IMR-90 (cell line): ENCODE data around the gene ZNF688. TPM values are rescaled to one million over a fixed set of nuclear protein-coding genes. Genes with fewer than 3 reads are reported as not detected.

ENCODE experiments used
- ATAC-seq: fragments of 200-7000 bp; cut with Tn5 transposase; 2 replicates; pipeline ENCODE4 v1.9.1; 2020; ENCODE audit warnings: low read depth, mild to moderate bottlenecking, moderate library complexity
- BruUV-seq: library from RNA; stranded (reverse); fragments of 400-500 nt; replicated peaks from 2 replicates; lab custom pipeline; 2021; lab: Mats Ljungman, UMichigan
- CTCF ChIA-PET: fragments of 300-600 bp; formaldehyde crosslinking; extraction: SDS; loops from one replicate; lab custom pipeline; 2021; ENCODE audit warnings: antibody characterized with exemption; lab: Yijun Ruan, JAX
- POLR2A ChIA-PET: fragments of 300-600 bp; sonication (Branson Sonifier 250); formaldehyde crosslinking; loops from one replicate; lab custom pipeline; 2022; ENCODE audit warnings: antibody characterized with exemption; ENCODE audit not compliant: unreplicated experiment; lab: Charles Lee
- DNase-seq: peaks from one replicate; pipeline ENCODE4 v3.0.0; 2013
- H2AFZ ChIP-seq: replicated peaks from 2 replicates; pipeline ENCODE3; 2013; ENCODE audit warnings: low read length, mild to moderate bottlenecking; ENCODE audit not compliant: poor library complexity
- H2AK5ac ChIP-seq: 2 replicates; pipeline ENCODE4 v1.6.1; 2013; ENCODE audit warnings: low read depth, low read length, inconsistent platforms
- H2AK9ac ChIP-seq: replicated peaks from 2 replicates; pipeline ENCODE3; 2013; ENCODE audit warnings: mild to moderate bottlenecking, low read depth, low read length, moderate library complexity; ENCODE audit not compliant: poor library complexity
- H2BK120ac ChIP-seq: 2 replicates; pipeline ENCODE4 v1.6.1; 2013; ENCODE audit warnings: low read depth, low read length, inconsistent platforms
- H2BK15ac ChIP-seq: 3 replicates; pipeline ENCODE4 v1.6.1; 2013; ENCODE audit warnings: low read depth, low read length, inconsistent platforms
- H2BK20ac ChIP-seq: 2 replicates; pipeline ENCODE4 v1.6.1; 2013; ENCODE audit warnings: low read depth, mild to moderate bottlenecking, inconsistent platforms, low read length, moderate library complexity
- H2BK5ac ChIP-seq: 2 replicates; pipeline ENCODE4 v1.6.1; 2013; ENCODE audit warnings: mild to moderate bottlenecking, low read depth, low read length, inconsistent platforms; ENCODE audit not compliant: poor library complexity, severe bottlenecking
- H3K14ac ChIP-seq: replicated peaks from 2 replicates; pipeline ENCODE4 v1.6.1; 2013; ENCODE audit warnings: low read depth, low read length, inconsistent platforms
- H3K18ac ChIP-seq: 2 replicates; pipeline ENCODE4 v1.6.1; 2013; ENCODE audit warnings: low read depth, low read length, control low read depth
- H3K23ac ChIP-seq: 2 replicates; pipeline ENCODE4 v1.6.1; 2013; ENCODE audit warnings: low read depth, low read length, inconsistent platforms
- H3K27ac ChIP-seq: 2 replicates; pipeline ENCODE4 v1.5.1; 2013; ENCODE audit warnings: mild to moderate bottlenecking, control low read depth, low read length; ENCODE audit not compliant: insufficient read depth
- H3K27me3 ChIP-seq: 2 replicates; pipeline ENCODE4 v1.6.1; 2013; ENCODE audit warnings: low read length; ENCODE audit not compliant: control insufficient read depth, insufficient read depth
- H3K36me3 ChIP-seq: 2 replicates; pipeline ENCODE4 v1.6.1; 2013; ENCODE audit warnings: low read length, mixed read lengths; ENCODE audit not compliant: control insufficient read depth, insufficient read depth
- H3K4ac ChIP-seq: 2 replicates; pipeline ENCODE4 v1.6.1; 2013; ENCODE audit warnings: low read depth, low read length, inconsistent platforms
- H3K4me1 ChIP-seq: 2 replicates; pipeline ENCODE4 v1.6.1; 2013; ENCODE audit warnings: low read length, mixed read lengths; ENCODE audit not compliant: control insufficient read depth, insufficient read depth
- H3K4me2 ChIP-seq: 2 replicates; pipeline ENCODE4 v1.6.1; 2013; ENCODE audit warnings: low read depth, mild to moderate bottlenecking, control low read depth, low read length, moderate library complexity
- H3K4me3 ChIP-seq: 2 replicates; pipeline ENCODE4 v1.5.1; 2013; ENCODE audit warnings: low read depth, mild to moderate bottlenecking, control low read depth, low read length, moderate library complexity; ENCODE audit not compliant: insufficient read depth
- H3K56ac ChIP-seq: 2 replicates; pipeline ENCODE4 v1.6.1; 2013; ENCODE audit warnings: low read length, inconsistent platforms; ENCODE audit not compliant: insufficient read depth; ENCODE audit errors: extremely low read depth
- H3K79me1 ChIP-seq, 2 experiments: 2 replicates each; pipeline ENCODE4 v1.6.1; 2013; ENCODE audit warnings: low read length in 2 of 2, inconsistent platforms in 1 of 2, low read depth in 1 of 2
- H3K9ac ChIP-seq: 2 replicates; pipeline ENCODE4 v1.6.1; 2013; ENCODE audit warnings: low read depth, low read length, control low read depth
- H3K9me1 ChIP-seq: 2 replicates; pipeline ENCODE4 v1.6.1; 2013; ENCODE audit warnings: low read length, inconsistent platforms; ENCODE audit not compliant: insufficient read depth
- H3K9me3 ChIP-seq: 2 replicates; pipeline ENCODE4 v1.6.1; 2013; ENCODE audit warnings: low read length; ENCODE audit not compliant: control insufficient read depth, insufficient read depth
- H4K20me1 ChIP-seq: 2 replicates; pipeline ENCODE4 v1.6.1; 2013; ENCODE audit warnings: low read length, inconsistent platforms; ENCODE audit not compliant: insufficient read depth
- H4K5ac ChIP-seq: 2 replicates; pipeline ENCODE4 v1.6.1; 2013; ENCODE audit warnings: mild to moderate bottlenecking, low read depth, low read length, control low read depth
- H4K8ac ChIP-seq, 2 experiments: 2 replicates each; pipeline ENCODE4 v1.6.1; 2013; ENCODE audit warnings: low read depth in 2 of 2, low read length in 2 of 2, control low read depth in 1 of 2, inconsistent platforms in 1 of 2
- H4K91ac ChIP-seq: 2 replicates; pipeline ENCODE4 v1.6.1; 2013; ENCODE audit warnings: low read depth, low read length, inconsistent platforms; ENCODE audit not compliant: insufficient read depth
- CEBPB ChIP-seq: IDR thresholded peaks from 2 replicates; pipeline ENCODE4 v1.6.1; 2012; ENCODE audit warnings: low read depth, low read length, improper control_type of control experiment
- NFE2L2 ChIP-seq: fragments of 150-350 bp; IDR thresholded peaks from 2 replicates; pipeline ENCODE4 v1.6.1; 2016; ENCODE audit warnings: low read depth, mild to moderate bottlenecking, low read length
- WGBS, 2 experiments: methylation state at CpG; one replicate each; pipeline versions ENCODE4 v1.1.5 to v1.1.7; 2013; ENCODE audit warnings: missing lambda C conversion rate in 2 of 2; ENCODE audit not compliant: insufficient read length in 1 of 2; ENCODE audit errors: extremely low coverage in 2 of 2; 5-methylcytosine and 5-hydroxymethylcytosine counted together
- dilution Hi-C: fragments of 300-500 bp; cut with HindIII; formaldehyde crosslinking; loops from one replicate; pipeline ENCODE4 v1.14.3; 2018; ENCODE audit warnings: low sequenced_read_pairs; ENCODE audit not compliant: unreplicated experiment
- in situ Hi-C: fragments of 300-500 bp; cut with MboI; formaldehyde crosslinking; loops from 3 replicates; pipeline ENCODE4 v1.14.3; 2019; ENCODE audit warnings: low sequenced_read_pairs, inconsistent platforms, mixed read lengths
- intact Hi-C: fragments of 100-400 bp; cut with micrococcal nuclease; formaldehyde crosslinking; loops from 2 replicates; pipeline ENCODE4 v1.10.0; 2022
- polyA plus RNA-seq, 3 experiments: library from polyadenylated mRNA; depleted of rRNA; stranded (reverse); fragments of >200 nt; gene quantifications; 2 replicates each; pipeline ENCODE4 v1.2.3, GENCODE V29; 2012; ENCODE audit warnings: low replicate concordance in 1 of 3
- total RNA-seq: library from RNA; depleted of rRNA; stranded (reverse); fragments of >200 nt; gene quantifications from 2 replicates; pipeline ENCODE4 v1.2.3, GENCODE V29; 2012

The ZNF688 gene
- total and polyA plus RNA-seq, 2 of the 4 experiments (the other 2 are of a cell fraction): 1.8 to 3.7 TPM

GRCh38 chr16:30567160-30567990 lies 4.1 kb downstream of the ZNF688 start:
- WGBS, 2 experiments: 97% methylated on average over 5 of the region's 14 CpGs; no CpG with 5 or more reads in 1 of the 2 experiments
- no peaks in the 10 kb centered on the region for H3K36me3 ChIP-seq
- TF ChIP-seq CEBPB (peak; percentile 24; the same call in 1 of the 2 replicates), NFE2L2 (no peak)
- peak overlapping the region; percentile 8; the same call in 1 of the 2 replicates for H3K23ac ChIP-seq
- no peak overlapping the region for H2AFZ ChIP-seq
- DNase-seq (peak; percentile 27), ATAC-seq (no peak)
- H2AK5ac ChIP-seq: peak overlapping the region; percentile 72; the same call in 1 of the 2 replicates
- H3K14ac ChIP-seq: no peak overlapping the region
- peaks cover 5 to 15% of the 10 kb centered on the region in 2 experiments; a peak in 3 of 4 replicates for H3K79me1 ChIP-seq
- H3K4me1 ChIP-seq: peaks cover 9% of the 10 kb centered on the region
- no peak overlapping the region for H4K91ac ChIP-seq
- H3K9me3 ChIP-seq: no peaks in the 10 kb centered on the region
- no peak overlapping the region for H2AK9ac ChIP-seq
- dilution Hi-C loops: no loop called here
- no peak overlapping the region for H3K56ac ChIP-seq
- intact Hi-C loops: no loop called here
- H3K9ac ChIP-seq: no peak overlapping the region
- H2BK120ac ChIP-seq: no peak overlapping the region; the same call in 1 of the 2 replicates
- no peak overlapping the region for H3K4ac ChIP-seq
- BruUV-seq: no TSS peak
- in situ Hi-C loops: no loop called here
- H2BK5ac ChIP-seq: no peak overlapping the region
- H4K8ac ChIP-seq: no peak overlapping the region; a peak in 1 of 4 replicates
- ChIA-PET CTCF (interaction anchor here (0.6 kb wide), 1 partner anchor 29 kb away, joined by 6 read pairs; no protein-coding TSS in a partner anchor), POLR2A (no interaction called here)
- no peaks in the 10 kb centered on the region for H3K9me1 ChIP-seq
- no peaks in the 10 kb centered on the region for H4K20me1 ChIP-seq
- no peak overlapping the region for H3K4me3 ChIP-seq
- H3K27me3 ChIP-seq: peaks cover 6% of the 10 kb centered on the region; the same call in 1 of the 2 replicates
- no peak overlapping the region for H3K18ac ChIP-seq
- H3K4me2 ChIP-seq: no peak overlapping the region
- H2BK20ac ChIP-seq: no peak overlapping the region
- peak overlapping the region; percentile 21; the same call in 1 of the 2 replicates for H3K27ac ChIP-seq
- H4K5ac ChIP-seq: no peak overlapping the region; the same call in 1 of the 2 replicates
- no peak overlapping the region; the same call in 2 of the 3 replicates for H2BK15ac ChIP-seq
